ENCODE results near the gene PPP2R1B. TPM values are rescaled to one million over a fixed set of nuclear protein-coding genes. Genes with fewer than 3 reads are reported as not detected.

The PPP2R1B gene
- total RNA-seq, 2 experiments from 2014 or later, result 56.4 to 57.7 TPM

GRCh38 chr11:111745719-111746504 lies 20.3 kb downstream of the PPP2R1B start:
- Mint-ChIP-seq H3K4me1 (ENCODE audit: low read depth) (no peaks in the 10 kb centered on the region), H3K9me3 (ENCODE audit: insufficient read depth) (no peaks in the 10 kb centered on the region), H3K27me3 (ENCODE audit: low read depth) (no peaks in the 10 kb centered on the region), H3K27ac (no peak overlapping the region), H3K36me3 (ENCODE audit: low read depth) (peaks cover 74% of the 10 kb centered on the region), H3K4me3 (no peak overlapping the region)
- POLR2A ChIA-PET, result no interaction called here
- ATAC-seq (no peak), DNase-seq (no peak)
- CTCF ChIA-PET, result no interaction called here

- no peak overlapping the region for H3K4me3 Mint-ChIP-seq
- DNase-seq, result no peak
- peaks cover 69% of the 10 kb centered on the region for H3K36me3 Mint-ChIP-seq (ENCODE audit: low read depth)
- no peaks in the 10 kb centered on the region for H3K9me3 Mint-ChIP-seq (ENCODE audit: insufficient read depth)
- H3K4me1 Mint-ChIP-seq (ENCODE audit: low read depth), result no peaks in the 10 kb centered on the region
- ChIA-PET CTCF (no interaction called here), POLR2A (no interaction called here)
- no peak for ATAC-seq
- no peaks in the 10 kb centered on the region for H3K27me3 Mint-ChIP-seq (ENCODE audit: low read depth)
- H3K27ac Mint-ChIP-seq, result peak overlapping the region; percentile 35
These were observed 22.5 kb downstream of the PPP2R1B start for GRCh38 chr11:111743700-111744099.

- ChIA-PET CTCF (interaction anchor here (1.5 to 1.9 kb wide), 2 partner anchors 23 to 100 kb away, joined by 4 read pairs; partner anchors contain the start of gene PPP2R1B), POLR2A (no interaction called here)
- Mint-ChIP-seq H3K36me3 (ENCODE audit: low read depth) (peaks cover 59% of the 10 kb centered on the region), H3K9me3 (ENCODE audit: insufficient read depth) (no peaks in the 10 kb centered on the region), H3K4me1 (ENCODE audit: low read depth) (no peaks in the 10 kb centered on the region), H3K27ac (no peak overlapping the region), H3K27me3 (ENCODE audit: low read depth) (no peaks in the 10 kb centered on the region), H3K4me3 (no peak overlapping the region)
- ATAC-seq, result no peak
- DNase-seq, result no peak
These were observed 24.4 kb downstream of the PPP2R1B start for GRCh38 chr11:111741751-111742150.

- Mint-ChIP-seq H3K4me3 (no peak overlapping the region), H3K36me3 (ENCODE audit: low read depth) (peaks cover 41% of the 10 kb centered on the region), H3K27ac (no peak overlapping the region), H3K4me1 (ENCODE audit: low read depth) (no peaks in the 10 kb centered on the region), H3K9me3 (ENCODE audit: insufficient read depth) (no peaks in the 10 kb centered on the region), H3K27me3 (ENCODE audit: low read depth) (no peaks in the 10 kb centered on the region)
- POLR2A ChIA-PET, result no interaction called here
- DNase-seq (no peak), ATAC-seq (no peak)
- CTCF ChIA-PET, result no interaction called here
These were observed 26.9 kb downstream of the PPP2R1B start for GRCh38 chr11:111739299-111739698.

- Mint-ChIP-seq H3K27me3 (ENCODE audit: low read depth) (no peaks in the 10 kb centered on the region), H3K4me3 (no peak overlapping the region), H3K9me3 (ENCODE audit: insufficient read depth) (no peaks in the 10 kb centered on the region), H3K36me3 (ENCODE audit: low read depth) (peaks cover 29% of the 10 kb centered on the region), H3K4me1 (ENCODE audit: low read depth) (no peaks in the 10 kb centered on the region), H3K27ac (no peak overlapping the region)
- DNase-seq (no peak), ATAC-seq (no peak)
- CTCF ChIA-PET, result interaction anchor here (1.3 kb wide), 1 partner anchor 133 kb away, joined by 4 read pairs; no protein-coding TSS in a partner anchor
- POLR2A ChIA-PET, result interaction anchor here (0.5 to 0.9 kb wide), 2 partner anchors 10 to 219 kb away, joined by 3 read pairs; no protein-coding TSS in a partner anchor
These were observed 28.6 kb downstream of the PPP2R1B start for GRCh38 chr11:111737444-111738210.

- H3K36me3 Mint-ChIP-seq (ENCODE audit: low read depth), result peaks cover 23% of the 10 kb centered on the region
- DNase-seq (no peak), ATAC-seq (no peak)
- ChIA-PET POLR2A (interaction anchor here (0.5 kb wide), 1 partner anchor 218 kb away, joined by 3 read pairs; no protein-coding TSS in a partner anchor), CTCF (no interaction called here)
- H3K4me3 Mint-ChIP-seq, result no peak overlapping the region
- H3K27ac Mint-ChIP-seq, result no peak overlapping the region
- H3K4me1 Mint-ChIP-seq (ENCODE audit: low read depth), result no peaks in the 10 kb centered on the region
- no peaks in the 10 kb centered on the region for H3K9me3 Mint-ChIP-seq (ENCODE audit: insufficient read depth)
- no peaks in the 10 kb centered on the region for H3K27me3 Mint-ChIP-seq (ENCODE audit: low read depth)
These were observed 29.4 kb downstream of the PPP2R1B start for GRCh38 chr11:111736621-111737443.

- no peak overlapping the region for H3K4me3 Mint-ChIP-seq
- POLR2A ChIA-PET, result no interaction called here
These were observed 30.0 kb downstream of the PPP2R1B start for GRCh38 chr11:111736181-111736590.

GRCh38 chr11:111735262-111736116 lies 30.7 kb downstream of the PPP2R1B start:
- no peaks in the 10 kb centered on the region for H3K9me3 Mint-ChIP-seq (ENCODE audit: insufficient read depth)
- peak overlapping the region; percentile 60 for H3K27ac Mint-ChIP-seq
- H3K4me1 Mint-ChIP-seq (ENCODE audit: low read depth), result no peaks in the 10 kb centered on the region
- ATAC-seq, result no peak
- DNase-seq, result no peak
- CTCF ChIA-PET, result interaction anchor here (1.1 to 1.7 kb wide), 3 partner anchors 14 to 131 kb away, joined by 3 to 4 read pairs (median 4); no protein-coding TSS in a partner anchor
- H3K4me3 Mint-ChIP-seq, result no peak overlapping the region
- POLR2A ChIA-PET, result no interaction called here
- H3K27me3 Mint-ChIP-seq (ENCODE audit: low read depth), result no peaks in the 10 kb centered on the region
- peaks cover 10% of the 10 kb centered on the region for H3K36me3 Mint-ChIP-seq (ENCODE audit: low read depth)

More at GRCh38 chr11:111736181-111736590, 30.0 kb downstream of the PPP2R1B start:
- Mint-ChIP-seq H3K4me1 (ENCODE audit: low read depth) (no peaks in the 10 kb centered on the region), H3K27ac (no peak overlapping the region), H3K9me3 (ENCODE audit: insufficient read depth) (no peaks in the 10 kb centered on the region), H3K27me3 (ENCODE audit: low read depth) (no peaks in the 10 kb centered on the region), H3K36me3 (ENCODE audit: low read depth) (peaks cover 16% of the 10 kb centered on the region)
- no peak for DNase-seq
- CTCF ChIA-PET, result no interaction called here
- no peak for ATAC-seq

GRCh38 chr11:111734954-111735261 lies 31.3 kb downstream of the PPP2R1B start:
- CTCF ChIA-PET, result interaction anchor here (1.1 to 1.8 kb wide), 4 partner anchors 11 to 131 kb away, joined by 3 to 4 read pairs (median 4); no protein-coding TSS in a partner anchor
- Mint-ChIP-seq H3K36me3 (ENCODE audit: low read depth) (peaks cover 8% of the 10 kb centered on the region), H3K27ac (no peak overlapping the region), H3K27me3 (ENCODE audit: low read depth) (no peaks in the 10 kb centered on the region), H3K4me3 (no peak overlapping the region), H3K9me3 (ENCODE audit: insufficient read depth) (no peaks in the 10 kb centered on the region), H3K4me1 (ENCODE audit: low read depth) (no peaks in the 10 kb centered on the region)
- DNase-seq (no peak), ATAC-seq (no peak)
- POLR2A ChIA-PET, result no interaction called here

GRCh38 chr11:111734101-111734953 lies 31.9 kb downstream of the PPP2R1B start:
- POLR2A ChIA-PET, result no interaction called here
- DNase-seq, result no peak
- ATAC-seq, result no peak
- Mint-ChIP-seq H3K27me3 (ENCODE audit: low read depth) (no peaks in the 10 kb centered on the region), H3K36me3 (ENCODE audit: low read depth) (peaks cover 7% of the 10 kb centered on the region), H3K9me3 (ENCODE audit: insufficient read depth) (no peaks in the 10 kb centered on the region), H3K4me1 (ENCODE audit: low read depth) (no peaks in the 10 kb centered on the region), H3K27ac (no peak overlapping the region), H3K4me3 (no peak overlapping the region)
- CTCF ChIA-PET, result interaction anchor here (1.1 to 1.8 kb wide), 5 partner anchors 10 to 130 kb away, joined by 3 to 4 read pairs (median 4); no protein-coding TSS in a partner anchor

Data from activated CD8-positive, alpha-beta T cell treated with anti-CD3 and anti-CD28 coated beads, Interleukin-2, amount 10 ng/mL, durations not matched to agents 7 days and 5 days (primary cell).